ENCODE data around the gene HOMER2.

The HOMER2 gene

GRCh38 chr15:82835391-82835917, 117.1 kb downstream of the HOMER2 start:
- no peaks in the 10 kb centered on the region for H3K79me2 ChIP-seq (ENCODE audit: control insufficient read depth, low read length)
- H3K27ac ChIP-seq (ENCODE audit: low read depth, low read length) = no peak overlapping the region
- H3K4me3 ChIP-seq (ENCODE audit: low read length) = no peak overlapping the region
- no peak overlapping the region for H3K4me2 ChIP-seq (ENCODE audit: low read length)
- H3K9me3 ChIP-seq (ENCODE audit: control insufficient read depth, insufficient read depth, low read length) = no peaks in the 10 kb centered on the region
- no peaks in the 10 kb centered on the region for H3K9me2 ChIP-seq (replicated peaks; ENCODE audit: control insufficient read depth, low read length)
- TF ChIP-seq EZH2phosphoT487 (IDR thresholded peaks at IDR 0.05; ENCODE audit: borderline replicate concordance, low read length) = no peak
- no peak for TF ChIP-seq CTCF (IDR thresholded peaks at IDR 0.05; ENCODE audit: low read depth, low read length, poor library complexity, severe bottlenecking)
- no peaks in the 10 kb centered on the region for H3K4me1 ChIP-seq (ENCODE audit: control insufficient read depth, low read length)
- H3F3A ChIP-seq (ENCODE audit: control insufficient read depth, insufficient read depth) = peaks cover 3% of the 10 kb centered on the region; the same call in 1 of the 2 replicates
- no peaks in the 10 kb centered on the region for H3K27me3 ChIP-seq (ENCODE audit: control insufficient read depth, low read length)
- no peaks in the 10 kb centered on the region for H4K20me1 ChIP-seq (ENCODE audit: control insufficient read depth, insufficient read depth, low read depth, low read length)
- H3K36me3 ChIP-seq (ENCODE audit: control insufficient read depth, low read length) = peaks cover 68% of the 10 kb centered on the region

- Histone ChIP-seq H3F3A (ENCODE audit: control insufficient read depth, insufficient read depth) (no peaks in the 10 kb centered on the region), H3K4me2 (ENCODE audit: low read length) (no peak overlapping the region), H3K27ac (ENCODE audit: low read depth, low read length) (no peak overlapping the region), H3K79me2 (ENCODE audit: control insufficient read depth, low read length) (no peaks in the 10 kb centered on the region), H3K9me3 (ENCODE audit: control insufficient read depth, insufficient read depth, low read length) (no peaks in the 10 kb centered on the region), H4K20me1 (ENCODE audit: control insufficient read depth, insufficient read depth, low read depth, low read length) (no peaks in the 10 kb centered on the region), H3K4me3 (ENCODE audit: low read length) (no peak overlapping the region), H3K36me3 (ENCODE audit: control insufficient read depth, low read length) (peaks cover 90% of the 10 kb centered on the region), H3K9me2 (replicated peaks; ENCODE audit: control insufficient read depth, low read length) (no peaks in the 10 kb centered on the region), H3K4me1 (ENCODE audit: control insufficient read depth, low read length) (no peaks in the 10 kb centered on the region), H3K27me3 (ENCODE audit: control insufficient read depth, low read length) (no peaks in the 10 kb centered on the region)
- no peak for TF ChIP-seq EZH2phosphoT487 (IDR thresholded peaks at IDR 0.05; ENCODE audit: borderline replicate concordance, low read length)
- no peak for TF ChIP-seq CTCF (IDR thresholded peaks at IDR 0.05; ENCODE audit: low read depth, low read length, poor library complexity, severe bottlenecking)
Observed at GRCh38 chr15:82833362-82833682, 119.2 kb downstream of the HOMER2 start.

- Histone ChIP-seq H3K9me3 (ENCODE audit: control insufficient read depth, insufficient read depth, low read length) (no peaks in the 10 kb centered on the region), H3K4me3 (ENCODE audit: low read length) (no peak overlapping the region), H3K4me1 (ENCODE audit: control insufficient read depth, low read length) (no peaks in the 10 kb centered on the region), H3K27ac (ENCODE audit: low read depth, low read length) (no peak overlapping the region), H3K36me3 (ENCODE audit: control insufficient read depth, low read length) (peaks cover 95% of the 10 kb centered on the region), H4K20me1 (ENCODE audit: control insufficient read depth, insufficient read depth, low read depth, low read length) (no peaks in the 10 kb centered on the region), H3F3A (ENCODE audit: control insufficient read depth, insufficient read depth) (no peaks in the 10 kb centered on the region), H3K4me2 (ENCODE audit: low read length) (no peak overlapping the region), H3K27me3 (ENCODE audit: control insufficient read depth, low read length) (no peaks in the 10 kb centered on the region), H3K79me2 (ENCODE audit: control insufficient read depth, low read length) (no peaks in the 10 kb centered on the region), H3K9me2 (replicated peaks; ENCODE audit: control insufficient read depth, low read length) (no peaks in the 10 kb centered on the region)
- TF ChIP-seq CTCF (IDR thresholded peaks at IDR 0.05; ENCODE audit: low read depth, low read length, poor library complexity, severe bottlenecking) = no peak
- no peak for TF ChIP-seq EZH2phosphoT487 (IDR thresholded peaks at IDR 0.05; ENCODE audit: borderline replicate concordance, low read length)
Observed at GRCh38 chr15:82832601-82833361, 119.7 kb downstream of the HOMER2 start.
